HepG2 (cell line): ENCODE measurements around the gene MAVS. TPM values are rescaled to one million over a fixed set of nuclear protein-coding genes. Genes with fewer than 3 reads are reported as not detected.

Source experiments
- CENPBD1 ChIP-seq: sonication (generic); formaldehyde crosslinking; IDR thresholded peaks from 2 replicates; pipeline ENCODE4 v1.8.0; 2022; ENCODE audit warnings: missing genetic modification reagents, low read depth, mild to moderate bottlenecking, borderline replicate concordance
- FOXO1 ChIP-seq: sonication (generic); formaldehyde crosslinking; IDR thresholded peaks from 2 replicates; pipeline ENCODE4 v1.4.0; 2020; ENCODE audit warnings: missing genetic modification reagents
- FOXP4 ChIP-seq: sonication (generic); formaldehyde crosslinking; IDR thresholded peaks from 2 replicates; pipeline ENCODE4 v1.4.0; 2020; ENCODE audit warnings: missing genetic modification reagents
- GTF2F1 ChIP-seq: fragments of 150-350 bp; IDR thresholded peaks from 2 replicates; pipeline ENCODE4 v1.6.1; 2014; ENCODE audit warnings: low read length
- HOMEZ ChIP-seq: IDR thresholded peaks from 2 replicates; pipeline ENCODE4 v1.6.1; 2016; ENCODE audit warnings: low read depth
- IRF1 ChIP-seq: sonication (generic); formaldehyde crosslinking; IDR thresholded peaks from 2 replicates; pipeline ENCODE4 v1.4.0; 2020; ENCODE audit warnings: low read depth, mild to moderate bottlenecking, missing genetic modification reagents
- MIER2 ChIP-seq: IDR thresholded peaks from 2 replicates; pipeline ENCODE4 v1.6.1; 2016; ENCODE audit warnings: missing biosample characterization, missing genetic modification reagents
- REL ChIP-seq: sonication (generic); formaldehyde crosslinking; conservative IDR thresholded peaks from 2 replicates; pipeline ENCODE4 v1.8.0; 2022; ENCODE audit warnings: mild to moderate bottlenecking, missing genetic modification reagents, moderate library complexity
- TARDBP ChIP-seq: sonication (generic); formaldehyde crosslinking; IDR thresholded peaks from 2 replicates; pipeline ENCODE4 v1.8.0; 2022; ENCODE audit warnings: mild to moderate bottlenecking, missing genetic modification reagents
- YEATS4 ChIP-seq: sonication (generic); formaldehyde crosslinking; IDR thresholded peaks from 2 replicates; pipeline ENCODE4 v1.4.0; 2020; ENCODE audit warnings: missing genetic modification reagents, borderline replicate concordance
- ZBTB21 ChIP-seq: sonication (generic); formaldehyde crosslinking; IDR thresholded peaks from 2 replicates; pipeline ENCODE4 v1.4.0; 2020; ENCODE audit warnings: missing genetic modification reagents
- ZFAT ChIP-seq: sonication (generic); formaldehyde crosslinking; conservative IDR thresholded peaks from 2 replicates; pipeline ENCODE4 v1.8.1; 2023; ENCODE audit warnings: missing genetic modification reagents, inconsistent platforms
- ZNF20 ChIP-seq: sonication (generic); formaldehyde crosslinking; IDR thresholded peaks from 2 replicates; pipeline ENCODE4 v1.4.0; 2020; ENCODE audit warnings: mild to moderate bottlenecking, moderate library complexity, missing genetic modification reagents
- ZNF839 ChIP-seq: sonication (generic); formaldehyde crosslinking; IDR thresholded peaks from 2 replicates; pipeline ENCODE4 v1.4.0; 2020; ENCODE audit warnings: missing genetic modification reagents, mild to moderate bottlenecking, borderline replicate concordance
- ZSCAN30 ChIP-seq: sonication (generic); formaldehyde crosslinking; IDR thresholded peaks from 2 replicates; pipeline ENCODE4 v1.5.0; 2020; ENCODE audit warnings: mild to moderate bottlenecking, missing genetic modification reagents
- polyA plus RNA-seq, 8 experiments: library from polyadenylated mRNA; depleted of rRNA in 3 of 8; stranded (reverse) in 7 of 8; unstranded in 1 of 8; fragments of >200 nt; fragmentation: Illumina TruSeq in 4 of 8; extraction: Trizol in 4 of 8; gene quantifications; 2 replicates each; pipeline versions ENCODE4 v1.2.1 to v1.2.3, GENCODE V29; 2011 to 2016; ENCODE audit warnings: low read depth in 4 of 8, missing spikeins in 1 of 8, mixed read lengths in 1 of 8; ENCODE audit not compliant: insufficient read depth in 1 of 8
- total RNA-seq, 5 experiments: library from RNA; depleted of rRNA; stranded (reverse); fragments of >200 nt; fragmentation: Illumina TruSeq; extraction: Trizol; gene quantifications; 2 replicates each; pipeline ENCODE4 v1.2.3, GENCODE V29; 2016; ENCODE audit warnings: low read depth in 1 of 5
- TF ChIP-seq, protein P1 (sequence below): sonication (generic); formaldehyde crosslinking; IDR thresholded peaks from 2 replicates; pipeline ENCODE4 v1.5.1; 2020; ENCODE audit warnings: mild to moderate bottlenecking, missing genetic modification reagents
- TF ChIP-seq, protein P2 (sequence below): sonication (generic); formaldehyde crosslinking; IDR thresholded peaks from 2 replicates; pipeline ENCODE4 v1.4.0; 2020; ENCODE audit warnings: low read depth, missing genetic modification reagents

The MAVS gene
- total and polyA plus RNA-seq, 2 of the 13 experiments (the other 11 are each of a cell fraction or from before 2014, with no cell fraction given), result 27.3 to 36.6 TPM

- TF ChIP-seq, protein P1, sequence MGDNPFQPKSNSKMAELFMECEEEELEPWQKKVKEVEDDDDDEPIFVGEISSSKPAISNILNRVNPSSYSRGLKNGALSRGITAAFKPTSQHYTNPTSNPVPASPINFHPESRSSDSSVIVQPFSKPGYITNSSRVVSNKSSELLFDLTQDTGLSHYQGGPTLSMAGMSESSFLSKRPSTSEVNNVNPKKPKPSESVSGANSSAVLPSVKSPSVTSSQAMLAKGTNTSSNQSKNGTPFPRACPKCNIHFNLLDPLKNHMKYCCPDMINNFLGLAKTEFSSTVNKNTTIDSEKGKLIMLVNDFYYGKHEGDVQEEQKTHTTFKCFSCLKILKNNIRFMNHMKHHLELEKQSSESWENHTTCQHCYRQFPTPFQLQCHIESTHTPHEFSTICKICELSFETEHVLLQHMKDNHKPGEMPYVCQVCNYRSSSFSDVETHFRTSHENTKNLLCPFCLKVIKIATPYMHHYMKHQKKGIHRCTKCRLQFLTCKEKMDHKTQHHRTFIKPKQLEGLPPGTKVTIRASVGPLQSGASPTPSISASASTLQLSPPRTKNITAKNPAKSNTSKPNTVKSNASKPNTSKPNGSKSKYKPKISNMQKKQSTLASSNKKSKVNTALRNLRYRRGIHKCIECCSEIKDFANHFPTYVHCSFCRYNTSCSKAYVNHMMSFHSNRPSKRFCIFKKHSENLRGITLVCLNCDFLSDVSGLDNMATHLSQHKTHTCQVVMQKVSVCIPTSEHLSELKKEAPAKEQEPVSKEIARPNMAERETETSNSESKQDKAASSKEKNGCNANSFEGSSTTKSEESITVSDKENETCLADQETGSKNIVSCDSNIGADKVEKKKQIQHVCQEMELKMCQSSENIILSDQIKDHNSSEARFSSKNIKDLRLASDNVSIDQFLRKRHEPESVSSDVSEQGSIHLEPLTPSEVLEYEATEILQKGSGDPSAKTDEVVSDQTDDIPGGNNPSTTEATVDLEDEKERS, result 0 out of 2 replicates have a peak, but pooled peaks have one; percentile 17
- peak; percentile 21; the same call in 1 of the 2 replicates for TF ChIP-seq ZSCAN30 (CRISPR knock-in tag)
- no peak for TF ChIP-seq IRF1
- no peak for TF ChIP-seq FOXP4 (CRISPR knock-in tag)
- TF ChIP-seq ZNF20 (CRISPR knock-in tag), result no peak
- TF ChIP-seq HOMEZ (CRISPR knock-in tag), result no peak
- TF ChIP-seq TARDBP (CRISPR knock-in tag), result no peak
- TF ChIP-seq REL (CRISPR knock-in tag), result no peak
- TF ChIP-seq, protein P2, sequence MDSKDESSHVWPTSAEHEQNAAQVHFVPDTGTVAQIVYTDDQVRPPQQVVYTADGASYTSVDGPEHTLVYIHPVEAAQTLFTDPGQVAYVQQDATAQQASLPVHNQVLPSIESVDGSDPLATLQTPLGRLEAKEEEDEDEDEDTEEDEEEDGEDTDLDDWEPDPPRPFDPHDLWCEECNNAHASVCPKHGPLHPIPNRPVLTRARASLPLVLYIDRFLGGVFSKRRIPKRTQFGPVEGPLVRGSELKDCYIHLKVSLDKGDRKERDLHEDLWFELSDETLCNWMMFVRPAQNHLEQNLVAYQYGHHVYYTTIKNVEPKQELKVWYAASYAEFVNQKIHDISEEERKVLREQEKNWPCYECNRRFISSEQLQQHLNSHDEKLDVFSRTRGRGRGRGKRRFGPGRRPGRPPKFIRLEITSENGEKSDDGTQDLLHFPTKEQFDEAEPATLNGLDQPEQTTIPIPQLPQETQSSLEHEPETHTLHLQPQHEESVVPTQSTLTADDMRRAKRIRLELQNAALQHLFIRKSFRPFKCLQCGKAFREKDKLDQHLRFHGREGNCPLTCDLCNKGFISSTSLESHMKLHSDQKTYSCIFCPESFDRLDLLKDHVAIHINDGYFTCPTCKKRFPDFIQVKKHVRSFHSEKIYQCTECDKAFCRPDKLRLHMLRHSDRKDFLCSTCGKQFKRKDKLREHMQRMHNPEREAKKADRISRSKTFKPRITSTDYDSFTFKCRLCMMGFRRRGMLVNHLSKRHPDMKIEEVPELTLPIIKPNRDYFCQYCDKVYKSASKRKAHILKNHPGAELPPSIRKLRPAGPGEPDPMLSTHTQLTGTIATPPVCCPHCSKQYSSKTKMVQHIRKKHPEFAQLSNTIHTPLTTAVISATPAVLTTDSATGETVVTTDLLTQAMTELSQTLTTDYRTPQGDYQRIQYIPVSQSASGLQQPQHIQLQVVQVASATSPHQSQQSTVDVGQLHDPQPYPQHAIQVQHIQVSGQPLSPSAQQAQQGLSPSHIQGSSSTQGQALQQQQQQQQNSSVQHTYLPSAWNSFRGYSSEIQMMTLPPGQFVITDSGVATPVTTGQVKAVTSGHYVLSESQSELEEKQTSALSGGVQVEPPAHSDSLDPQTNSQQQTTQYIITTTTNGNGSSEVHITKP, result peak; percentile 14; the same call in 1 of the 2 replicates
- TF ChIP-seq ZNF839 (CRISPR knock-in tag), result no peak
- TF ChIP-seq ZBTB21, result no peak; the same call in none of the 2 replicates
- peak; percentile 13; the same call in 1 of the 2 replicates for TF ChIP-seq CENPBD1
- no peak for TF ChIP-seq ZFAT (CRISPR knock-in tag)
- TF ChIP-seq FOXO1 (CRISPR knock-in tag), result no peak
- no peak for TF ChIP-seq YEATS4 (CRISPR knock-in tag)
- TF ChIP-seq GTF2F1, result no peak
- TF ChIP-seq MIER2 (CRISPR knock-in tag), result no peak
Observed at GRCh38 chr20:3887876-3888620, 41.4 kb downstream of the MAVS start (continued).
